Astrocyte (in vitro differentiated cells and primary cell): ENCODE measurements around the gene FNDC11. TPM values are rescaled to one million over a fixed set of nuclear protein-coding genes. Genes with fewer than 3 reads are reported as not detected.
A peak's percentile ranks its signal among the peaks of the same experiment; 100 is the strongest.

Source experiments
- DNase-seq: peaks from one replicate; pipeline ENCODE4 v3.0.0-alpha.2; 2010; ENCODE audit warnings: low read depth
- FAIRE-seq: peaks from 2 replicates; lab custom pipeline; 2011; peaks lifted over from hg19 to GRCh38; lab: Jason Lieb, UNC
- H2AFZ ChIP-seq: 2 replicates; pipeline ENCODE4 v1.6.0; 2012; ENCODE audit warnings: low read depth, low read length, inconsistent platforms
- H3K27ac ChIP-seq: 2 replicates; pipeline ENCODE4 v1.5.1; 2011; ENCODE audit warnings: low read depth, low read length, inconsistent platforms
- H3K27me3 ChIP-seq: 2 replicates; pipeline ENCODE4 v1.6.0; 2011; ENCODE audit warnings: low read length, inconsistent platforms; ENCODE audit not compliant: insufficient read depth
- H3K36me3 ChIP-seq: 2 replicates; pipeline ENCODE4 v1.5.1; 2011; ENCODE audit warnings: low read length, inconsistent platforms; ENCODE audit not compliant: insufficient read depth
- H3K4me1 ChIP-seq: 2 replicates; pipeline ENCODE4 v1.5.1; 2011; ENCODE audit warnings: low read length, inconsistent platforms; ENCODE audit not compliant: insufficient read depth
- H3K4me2 ChIP-seq: 2 replicates; pipeline ENCODE4 v1.6.0; 2012; ENCODE audit warnings: low read length, inconsistent platforms
- H3K4me3 ChIP-seq: 2 replicates; pipeline ENCODE4 v1.5.1; 2011; ENCODE audit warnings: low read depth, mild to moderate bottlenecking, low read length, inconsistent platforms; ENCODE audit not compliant: insufficient read depth
- H3K79me2 ChIP-seq: 2 replicates; pipeline ENCODE4 v1.6.0; 2012; ENCODE audit warnings: mild to moderate bottlenecking, low read length, inconsistent platforms; ENCODE audit not compliant: insufficient read depth
- H3K9ac ChIP-seq: 2 replicates; pipeline ENCODE4 v1.6.0; 2012; ENCODE audit warnings: mild to moderate bottlenecking, low read length, inconsistent platforms
- H3K9me3 ChIP-seq: 2 replicates; pipeline ENCODE4 v1.5.1; 2012; ENCODE audit warnings: low read depth, mild to moderate bottlenecking, low read length, inconsistent platforms; ENCODE audit not compliant: insufficient read depth
- H4K20me1 ChIP-seq: 2 replicates; pipeline ENCODE4 v1.6.0; 2012; ENCODE audit warnings: low read length, inconsistent platforms; ENCODE audit not compliant: insufficient read depth
- H3K27ac Mint-ChIP-seq: one replicate; pipeline ENCODE4 v1.8.0; 2021; ENCODE audit warnings: mild to moderate bottlenecking, mixed read lengths; ENCODE audit not compliant: unreplicated experiment
- H3K27me3 Mint-ChIP-seq: one replicate; pipeline ENCODE4 v1.8.0; 2021; ENCODE audit warnings: low read depth, mixed read lengths; ENCODE audit not compliant: unreplicated experiment
- H3K36me3 Mint-ChIP-seq: one replicate; pipeline ENCODE4 v1.8.0; 2021; ENCODE audit warnings: low read depth, mixed read lengths; ENCODE audit not compliant: unreplicated experiment
- H3K4me1 Mint-ChIP-seq: one replicate; pipeline ENCODE4 v1.8.0; 2021; ENCODE audit warnings: low read depth, mixed read lengths; ENCODE audit not compliant: unreplicated experiment
- H3K4me3 Mint-ChIP-seq: one replicate; pipeline ENCODE4 v1.8.0; 2021; ENCODE audit warnings: mild to moderate bottlenecking, moderate library complexity, mixed read lengths; ENCODE audit not compliant: unreplicated experiment
- H3K9me3 Mint-ChIP-seq: one replicate; pipeline ENCODE4 v1.8.0; 2021; ENCODE audit warnings: mild to moderate bottlenecking, mixed read lengths; ENCODE audit not compliant: unreplicated experiment
- CTCF ChIP-seq: IDR thresholded peaks from 2 replicates; pipeline ENCODE4 v1.5.1; 2011; ENCODE audit warnings: low read depth, mild to moderate bottlenecking, inconsistent platforms, low read length, moderate library complexity; ENCODE audit not compliant: insufficient read depth
- EZH2 ChIP-seq: IDR thresholded peaks from 2 replicates; pipeline ENCODE4 v1.6.1; 2012; ENCODE audit warnings: mild to moderate bottlenecking, low read length, inconsistent platforms; ENCODE audit not compliant: insufficient read depth
- total RNA-seq: library from RNA; stranded (reverse); gene quantifications from 2 replicates; pipeline ENCODE4 v1.2.1, GENCODE V29; 2021

FNDC11 gene
- total RNA-seq, 1 donor from 2014 or later, result 0.20 TPM

GRCh38 chr20:63544958-63545516 lies 8.9 kb upstream of the FNDC11 start:
- no peak overlapping the region for H3K4me3 ChIP-seq
- no peak for DNase-seq

GRCh38 chr20:63545814-63546213 lies 8.1 kb upstream of the FNDC11 start:
- H3K4me1 ChIP-seq, result no peaks in the 10 kb centered on the region
- FAIRE-seq (no peak), DNase-seq (no peak)
- no peak overlapping the region for H3K4me3 ChIP-seq
- no peak overlapping the region for H2AFZ ChIP-seq
- H3K79me2 ChIP-seq, result no peaks in the 10 kb centered on the region
- Mint-ChIP-seq H3K4me1 (peaks cover 2% of the 10 kb centered on the region), H3K36me3 (peaks cover 2% of the 10 kb centered on the region), H3K9me3 (no peaks in the 10 kb centered on the region), H3K27ac (no peak overlapping the region), H3K4me3 (peak overlapping the region; percentile 40), H3K27me3 (peaks cover 7% of the 10 kb centered on the region)
- H4K20me1 ChIP-seq, result no peaks in the 10 kb centered on the region
- no peak overlapping the region for H3K27ac ChIP-seq
- H3K27me3 ChIP-seq, result no peaks in the 10 kb centered on the region
- no peak overlapping the region for H3K9ac ChIP-seq
- H3K36me3 ChIP-seq, result no peaks in the 10 kb centered on the region
- no peaks in the 10 kb centered on the region for H3K9me3 ChIP-seq
- no peak overlapping the region for H3K4me2 ChIP-seq
- no peak for TF ChIP-seq EZH2
- TF ChIP-seq CTCF, result no peak

More at GRCh38 chr20:63544958-63545516, 8.9 kb upstream of the FNDC11 start:
- no peaks in the 10 kb centered on the region for H3K9me3 Mint-ChIP-seq
- no peak overlapping the region for H3K27ac Mint-ChIP-seq
- peaks cover 7% of the 10 kb centered on the region for H3K27me3 Mint-ChIP-seq
- Histone ChIP-seq H3K79me2 (no peaks in the 10 kb centered on the region), H3K4me2 (no peak overlapping the region), H3K4me1 (no peaks in the 10 kb centered on the region), H3K9ac (no peak overlapping the region), H4K20me1 (no peaks in the 10 kb centered on the region), H3K9me3 (no peaks in the 10 kb centered on the region), H3K27me3 (no peaks in the 10 kb centered on the region), H3K27ac (no peak overlapping the region), H3K36me3 (no peaks in the 10 kb centered on the region), H2AFZ (no peak overlapping the region)
- H3K36me3 Mint-ChIP-seq, result peaks cover 2% of the 10 kb centered on the region
- TF ChIP-seq CTCF, result no peak
- TF ChIP-seq EZH2, result no peak
- FAIRE-seq, result no peak
- peaks cover 2% of the 10 kb centered on the region for H3K4me1 Mint-ChIP-seq
- H3K4me3 Mint-ChIP-seq, result peak overlapping the region; percentile 40

- Histone ChIP-seq H3K4me3 (no peak overlapping the region), H3K36me3 (no peaks in the 10 kb centered on the region), H3K79me2 (no peaks in the 10 kb centered on the region), H3K4me2 (no peak overlapping the region), H3K9me3 (no peaks in the 10 kb centered on the region), H4K20me1 (no peaks in the 10 kb centered on the region), H3K27ac (no peak overlapping the region), H3K9ac (no peak overlapping the region), H3K27me3 (no peaks in the 10 kb centered on the region), H3K4me1 (no peaks in the 10 kb centered on the region), H2AFZ (no peak overlapping the region)
- DNase-seq (no peak), FAIRE-seq (no peak)
- no peaks in the 10 kb centered on the region for H3K9me3 Mint-ChIP-seq
- TF ChIP-seq EZH2 (no peak), CTCF (no peak)
- peaks cover 7% of the 10 kb centered on the region for H3K27me3 Mint-ChIP-seq
- peaks cover 2% of the 10 kb centered on the region for H3K4me1 Mint-ChIP-seq
- peaks cover 2% of the 10 kb centered on the region for H3K36me3 Mint-ChIP-seq
- H3K27ac Mint-ChIP-seq, result no peak overlapping the region
- H3K4me3 Mint-ChIP-seq, result no peak overlapping the region
Observed at GRCh38 chr20:63546256-63546955, 7.6 kb upstream of the FNDC11 start.
